Mammary microvascular endothelial cell (primary cell): ENCODE measurements around the gene SYCP3. TPM values are rescaled to one million over a fixed set of nuclear protein-coding genes. Genes with fewer than 3 reads are reported as not detected.

Experiments
- total RNA-seq: library from RNA; depleted of rRNA; stranded (reverse); fragments of >200 nt; gene quantifications from 2 replicates; pipeline ENCODE4 v1.2.3, GENCODE V29; 2015

Gene SYCP3
- not detected in 2 replicates for total RNA-seq

GRCh38 chr12:101738920-101739665 lies at the start of gene SYCP3:
Gene SYCP3, minus strand, starts transcription at chr12:101739462. Its CDS starts 1,527 bp downstream, at chr12:101737935.

DNA sequence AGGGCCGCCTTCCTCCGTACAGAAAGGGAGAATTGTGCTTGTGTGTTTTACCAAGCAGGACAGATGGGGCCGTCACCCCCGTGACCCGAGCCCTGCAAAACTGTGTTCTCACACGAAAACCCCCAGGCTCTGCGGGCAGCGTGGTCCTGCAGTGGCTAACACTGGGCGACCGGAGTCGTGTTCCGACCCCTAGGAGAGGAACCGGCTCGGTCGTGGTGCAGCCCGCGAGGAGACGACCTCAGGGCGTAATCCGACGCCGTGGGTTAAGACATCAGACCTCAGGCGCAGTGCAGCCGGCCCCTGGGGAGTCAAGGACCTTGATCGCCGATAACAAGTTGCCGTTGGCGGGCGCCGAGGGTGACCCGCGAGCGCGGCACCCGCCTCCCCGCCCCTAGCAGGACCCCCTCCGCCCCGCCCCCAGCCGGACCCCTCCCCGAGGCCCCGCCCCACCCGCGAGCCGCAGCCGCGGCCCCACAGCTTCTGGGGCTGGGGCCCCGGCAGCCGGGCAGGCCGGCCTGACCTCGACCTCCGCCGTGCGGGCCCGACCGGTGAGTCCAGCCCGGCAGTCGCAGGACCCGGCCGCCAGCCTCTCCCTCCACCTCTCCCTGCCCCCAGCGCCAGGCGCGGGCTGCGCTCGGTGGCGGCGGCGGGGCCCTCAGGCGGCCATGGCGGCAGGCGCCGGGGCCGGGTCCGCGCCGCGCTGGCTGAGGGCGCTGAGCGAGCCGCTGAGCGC lies 41.9 kb downstream of the SYCP3 start, which contains the start of gene CHPT1:
Gene CHPT1, plus strand, starts transcription at position 444 of the 733 bp plus-strand sequence. Its CDS starts 222 bp downstream, at position 666.

Other genes with a start within 250 kb of the SYCP3 start
- not detected in 2 replicates for gene MYBPC1, start 144.5 kb downstream of the SYCP3 start, total RNA-seq
- 22.4 and 27.3 TPM in 2 replicates for gene CHPT1, start 41.8 kb downstream of the SYCP3 start, total RNA-seq
- gene GNPTAB, start 91.5 kb upstream of the SYCP3 start, total RNA-seq: 27.6 and 28.0 TPM in 2 replicates
- gene DRAM1, start 138.1 kb upstream of the SYCP3 start, total RNA-seq: 44.2 and 44.8 TPM in 2 replicates